ENCODE measurements around the gene OR9K2.

GRCh38 chr12:55112378-55112875, 13.8 kb upstream of the OR9K2 start:
- TF ChIP-seq, protein P1, sequence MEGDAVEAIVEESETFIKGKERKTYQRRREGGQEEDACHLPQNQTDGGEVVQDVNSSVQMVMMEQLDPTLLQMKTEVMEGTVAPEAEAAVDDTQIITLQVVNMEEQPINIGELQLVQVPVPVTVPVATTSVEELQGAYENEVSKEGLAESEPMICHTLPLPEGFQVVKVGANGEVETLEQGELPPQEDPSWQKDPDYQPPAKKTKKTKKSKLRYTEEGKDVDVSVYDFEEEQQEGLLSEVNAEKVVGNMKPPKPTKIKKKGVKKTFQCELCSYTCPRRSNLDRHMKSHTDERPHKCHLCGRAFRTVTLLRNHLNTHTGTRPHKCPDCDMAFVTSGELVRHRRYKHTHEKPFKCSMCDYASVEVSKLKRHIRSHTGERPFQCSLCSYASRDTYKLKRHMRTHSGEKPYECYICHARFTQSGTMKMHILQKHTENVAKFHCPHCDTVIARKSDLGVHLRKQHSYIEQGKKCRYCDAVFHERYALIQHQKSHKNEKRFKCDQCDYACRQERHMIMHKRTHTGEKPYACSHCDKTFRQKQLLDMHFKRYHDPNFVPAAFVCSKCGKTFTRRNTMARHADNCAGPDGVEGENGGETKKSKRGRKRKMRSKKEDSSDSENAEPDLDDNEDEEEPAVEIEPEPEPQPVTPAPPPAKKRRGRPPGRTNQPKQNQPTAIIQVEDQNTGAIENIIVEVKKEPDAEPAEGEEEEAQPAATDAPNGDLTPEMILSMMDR (optimal IDR thresholded peaks at IDR 0.05 in 1 of 3, IDR thresholded peaks at IDR 0.05 in 1 of 3, conservative IDR thresholded peaks at IDR 0.05 in 1 of 3; ENCODE audit: extremely low read depth in 1 of 3, insufficient read depth in 2 of 3, low read length in 3 of 3), result no peak
- TF ChIP-seq EZH2 (IDR thresholded peaks at IDR 0.05; ENCODE audit: low read length), result no peak

All from keratinocyte (primary cell).